Endothelial cell of umbilical vein (primary cell): ENCODE measurements around the gene FLT3LG. TPM values are rescaled to one million over a fixed set of nuclear protein-coding genes. Genes with fewer than 3 reads are reported as not detected.

Source experiments
- BruUV-seq: library from RNA; stranded (reverse); fragments of 400-500 nt; replicated peaks from 2 replicates; lab custom pipeline; 2021; lab: Mats Ljungman, UMichigan
- CTCF ChIA-PET: fragments of 300-600, 350-600 bp; sonication (Branson Sonifier 250); formaldehyde crosslinking; loops from one replicate; lab custom pipeline; 2021; ENCODE audit warnings: antibody characterized with exemption, inconsistent platforms; lab: Charles Lee
- POLR2A ChIA-PET: fragments of 300-600, 350-600 bp; sonication (Branson Sonifier 250); formaldehyde crosslinking; loops from one replicate; lab custom pipeline; 2021; ENCODE audit warnings: antibody characterized with exemption, inconsistent platforms; lab: Charles Lee
- DNase-seq: peaks from one replicate; pipeline ENCODE4 v3.0.0-alpha.2; 2011; ENCODE audit warnings: low read depth, low spot score
- FAIRE-seq: peaks from 2 replicates; lab custom pipeline; 2011; peaks lifted over from hg19 to GRCh38; lab: Jason Lieb, UNC
- H2AFZ ChIP-seq: 2 replicates; pipeline ENCODE4 v1.6.0; 2012; ENCODE audit warnings: low read depth, low read length, control low read depth, inconsistent platforms
- H3K27ac ChIP-seq: 2 replicates; pipeline ENCODE4 v1.5.1; 2011; ENCODE audit warnings: low read depth, mild to moderate bottlenecking, control low read depth, low read length, moderate library complexity; ENCODE audit not compliant: insufficient read depth
- H3K27me3 ChIP-seq, 2 experiments: 2 replicates each; pipeline versions ENCODE4 v1.6.0 to v1.6.1; 2011; ENCODE audit warnings: low read length in 2 of 2, mixed read lengths in 1 of 2; ENCODE audit not compliant: control insufficient read depth in 2 of 2, insufficient read depth in 2 of 2
- H3K36me3 ChIP-seq, 2 experiments: 2 replicates in 1 of 2; 3 replicates in 1 of 2; pipeline ENCODE4 v1.5.1; 2011; ENCODE audit warnings: low read length in 2 of 2, mild to moderate bottlenecking in 1 of 2, moderate library complexity in 1 of 2; ENCODE audit not compliant: control insufficient read depth in 2 of 2, insufficient read depth in 2 of 2; ENCODE audit errors: extremely low read depth in 1 of 2
- H3K4me1 ChIP-seq: 3 replicates; pipeline ENCODE4 v1.5.1; 2011; ENCODE audit warnings: mild to moderate bottlenecking, low read length; ENCODE audit not compliant: control insufficient read depth, insufficient read depth; ENCODE audit errors: extremely low read depth
- H3K4me2 ChIP-seq: 2 replicates; pipeline ENCODE4 v1.6.1; 2011; ENCODE audit warnings: low read length, control low read depth, mixed read lengths; ENCODE audit not compliant: insufficient read depth
- H3K4me3 ChIP-seq, 3 experiments: fragments of 200-600 bp in 1 of 3; sonication (generic), shearing (Covaris generic) in 1 of 3; replicated peaks in 1 of 3; 2 replicates each; pipeline ENCODE4 v1.5.1; 2011 to 2016; ENCODE audit warnings: control low read depth in 3 of 3, low read length in 3 of 3, mild to moderate bottlenecking in 2 of 3, inconsistent platforms in 1 of 3, low read depth in 1 of 3, moderate library complexity in 1 of 3; ENCODE audit not compliant: insufficient read depth in 1 of 3
- H3K79me2 ChIP-seq: 2 replicates; pipeline ENCODE4 v1.6.0; 2012; ENCODE audit warnings: low read length, inconsistent platforms; ENCODE audit not compliant: control insufficient read depth, insufficient read depth
- H3K9ac ChIP-seq: replicated peaks from 2 replicates; pipeline ENCODE3; 2011; ENCODE audit warnings: low read length, control low read depth; ENCODE audit not compliant: insufficient read depth; ENCODE audit errors: extremely low read depth
- H3K9me1 ChIP-seq: replicated peaks from 3 replicates; pipeline ENCODE4 v1.6.0; 2011; ENCODE audit warnings: mild to moderate bottlenecking, low read length; ENCODE audit not compliant: control insufficient read depth, insufficient read depth; ENCODE audit errors: extremely low read depth
- H3K9me3 ChIP-seq: replicated peaks from 2 replicates; pipeline ENCODE4 v1.5.1; 2012; ENCODE audit warnings: low read length, inconsistent platforms; ENCODE audit not compliant: control insufficient read depth, insufficient read depth
- H4K20me1 ChIP-seq: replicated peaks from 2 replicates; pipeline ENCODE3; 2011; ENCODE audit warnings: mild to moderate bottlenecking, low read length; ENCODE audit not compliant: control insufficient read depth, insufficient read depth; ENCODE audit errors: extremely low read depth
- CTCF ChIP-seq, 2 donors: IDR thresholded peaks; 1 replicate in 1 of 2; 2 replicates in 1 of 2; pipeline ENCODE4 v1.5.1; 2011; ENCODE audit warnings: low read length in 2 of 2, mild to moderate bottlenecking in 2 of 2, moderate library complexity in 2 of 2, control low read depth in 1 of 2, inconsistent platforms in 1 of 2, low read depth in 1 of 2; ENCODE audit not compliant: insufficient read depth in 1 of 2; ENCODE audit errors: extremely low read depth in 1 of 2
- FOS ChIP-seq: IDR thresholded peaks from 2 replicates; pipeline ENCODE4 v1.6.1; 2011; ENCODE audit warnings: mild to moderate bottlenecking, low read length, moderate library complexity, borderline replicate concordance; ENCODE audit not compliant: insufficient read depth
- GATA2 ChIP-seq: IDR thresholded peaks from 2 replicates; pipeline ENCODE4 v1.7.0; 2011; ENCODE audit warnings: low read depth, mild to moderate bottlenecking, moderate library complexity, mixed read lengths, low read length; ENCODE audit not compliant: insufficient read length, insufficient read depth
- JUN ChIP-seq: IDR thresholded peaks from 2 replicates; pipeline ENCODE4 v1.6.1; 2011; ENCODE audit warnings: borderline replicate concordance, low read depth; ENCODE audit not compliant: insufficient read length, insufficient read depth
- MAX ChIP-seq: IDR thresholded peaks from 2 replicates; pipeline ENCODE4 v1.6.1; 2011; ENCODE audit not compliant: insufficient read depth, insufficient read length
- dilution Hi-C: fragments of 300-500 bp; cut with MboI; formaldehyde crosslinking; loops from one replicate; pipeline ENCODE4 v1.15.0; 2019; ENCODE audit warnings: low sequenced_read_pairs; ENCODE audit not compliant: extremely low pct_ligation_motif_present
- intact Hi-C: fragments of 100-400 bp; cut with micrococcal nuclease; formaldehyde crosslinking; loops from one replicate; pipeline ENCODE4 v1.10.0; 2022
- polyA plus RNA-seq, 4 experiments: library from polyadenylated mRNA; depleted of rRNA in 3 of 4; stranded (reverse) in 3 of 4; unstranded in 1 of 4; fragments of >200 nt; gene quantifications; 2 replicates each; pipeline versions ENCODE4 v1.2.1 to v1.2.3, GENCODE V29; 2011 to 2012; ENCODE audit warnings: missing spikeins in 1 of 4
- total RNA-seq: library from RNA; stranded (reverse); gene quantifications from 2 replicates; pipeline ENCODE4 v1.2.3, GENCODE V29; 2021

Gene FLT3LG
- total and polyA plus RNA-seq, 2 donors (not counting 3 experiments of a cell fraction or from before 2014, with no cell fraction given), result 5.0 to 5.7 TPM

GRCh38 chr19:49479975-49480628 lies 6.1 kb downstream of the FLT3LG start:
- H3K4me2 ChIP-seq, result no peak overlapping the region
- DNase-seq, result no peak
- no peak overlapping the region for H2AFZ ChIP-seq
- ChIA-PET POLR2A (interaction anchor here (0.7 kb wide), 2 partner anchors 40 to 57 kb away, joined by 8 to 11 read pairs; no protein-coding TSS in a partner anchor), CTCF (no interaction called here)
- H3K27ac ChIP-seq, result no peak overlapping the region
- no peaks in the 10 kb centered on the region for H3K79me2 ChIP-seq
- intact Hi-C loops (no loop called here), dilution Hi-C loops (no loop called here)
- H3K9me3 ChIP-seq, result no peaks in the 10 kb centered on the region
- no peak overlapping the region for H3K9ac ChIP-seq
- H4K20me1 ChIP-seq, result no peaks in the 10 kb centered on the region
- H3K27me3 ChIP-seq, result no peaks in the 10 kb centered on the region
- no peak overlapping the region for H3K4me3 ChIP-seq
- TF ChIP-seq JUN, result no peak
- TF ChIP-seq GATA2, result no peak
- no peak for TF ChIP-seq MAX
- TF ChIP-seq CTCF (IDR thresholded peaks at IDR 0.05; ENCODE audit: extremely low read depth in 1 of 2, insufficient read depth in 1 of 2, low read depth in 1 of 2, low read length in 2 of 2), result no peak
- no peak for TF ChIP-seq FOS
- H3K4me1 ChIP-seq, result peaks cover 4% of the 10 kb centered on the region
- no TSS peak for BruUV-seq
- H3K36me3 ChIP-seq, result no peaks in the 10 kb centered on the region
- no peak for FAIRE-seq
- H3K9me1 ChIP-seq, result no peaks in the 10 kb centered on the region
